ENCODE results near the gene TXNL1. TPM values are rescaled to one million over a fixed set of nuclear protein-coding genes. Genes with fewer than 3 reads are reported as not detected.

TXNL1 gene
- total RNA-seq: 10 to 100 TPM; 41.5 to 41.6 TPM
- 44.1 TPM for polyA plus RNA-seq (2013, experiment 1 of 2)
- 44.8 TPM for polyA plus RNA-seq (2013, experiment 2 of 2)
- total RNA-seq: 36.6 to 202 (median 54.2) reads per million in 172 experiments

- intact Hi-C loops (cut with DNase I, micrococcal nuclease): loop anchor here (1.0 to 5.0 kb wide), 4 partner anchors 10 to 992 kb away; partner anchors contain the start of genes NARS1 (in 1 of the 2) and WDR7 (in 1 of the 2)
- no peaks in the 10 kb centered on the region for H3K36me3 ChIP-seq (ENCODE audit: insufficient read depth, low read length)
- no peaks in the 10 kb centered on the region for H3K27me3 ChIP-seq (ENCODE audit: control insufficient read depth in 1 of 2, insufficient read depth in 2 of 2, low read length in 2 of 2)
- H3K27me3 Mint-ChIP-seq: no peaks in the 10 kb centered on the region
- peaks cover 40% of the 10 kb centered on the region for H3K36me3 Mint-ChIP-seq (ENCODE audit: low read depth)
- peak within 1 kb of the TSS; percentile 83 to 91 for H3K27ac ChIP-seq (ENCODE audit: low read depth in 1 of 2, low read length in 2 of 2)
- peak; percentile 95 for ATAC-seq (ENCODE audit: poor library complexity)
- no peaks in the 10 kb centered on the region for H3K9me3 ChIP-seq (ENCODE audit: control insufficient read depth in 1 of 2, insufficient read depth in 1 of 2, low read length in 2 of 2)
- TF ChIP-seq CTCF (IDR thresholded peaks at IDR 0.05): no peak
- H3K4me1 ChIP-seq (ENCODE audit: insufficient read depth, low read length): peaks cover 16% of the 10 kb centered on the region
- DNase-seq: peak; percentile 97 to 100 (median 99)
- peak within 1 kb of the TSS; percentile 95 for H3K4me3 Mint-ChIP-seq
- peaks cover 52% of the 10 kb centered on the region for H3K4me1 Mint-ChIP-seq (ENCODE audit: low read depth)
- peak within 1 kb of the TSS; percentile 92 for H3K27ac Mint-ChIP-seq
- ChIA-PET CTCF (interaction anchor here (1.4 to 1.8 kb wide), 2 partner anchors 13 to 15 kb away, joined by 3 to 6 read pairs; partner anchors contain the start of gene WDR7), POLR2A (interaction anchor here (0.6 to 6.8 kb wide), 3 partner anchors 9 to 984 kb away, joined by 3 to 70 read pairs (median 4); partner anchors contain the start of gene WDR7)
- peak within 1 kb of the TSS; percentile 94 for H3K4me3 ChIP-seq (ENCODE audit: low read length)
- H3K9me3 Mint-ChIP-seq: no peaks in the 10 kb centered on the region
These were observed at the start of gene TXNL1 for GRCh38 chr18:56638232-56639103. Gene TXNL1, minus strand, starts transcription at chr18:56638592. Its CDS starts 152 bp downstream, at chr18:56638440.

- Mint-ChIP-seq H3K27ac (no peak overlapping the region), H3K9me3 (no peaks in the 10 kb centered on the region), H3K4me1 (ENCODE audit: low read depth) (no peaks in the 10 kb centered on the region), H3K36me3 (ENCODE audit: low read depth) (peaks cover 78% of the 10 kb centered on the region), H3K4me3 (no peak overlapping the region), H3K27me3 (no peaks in the 10 kb centered on the region)
- ATAC-seq (ENCODE audit: poor library complexity): no peak
- Histone ChIP-seq H3K27ac (ENCODE audit: low read depth in 1 of 2, low read length in 2 of 2) (no peak overlapping the region), H3K27me3 (ENCODE audit: control insufficient read depth in 1 of 2, insufficient read depth in 2 of 2, low read length in 2 of 2) (no peaks in the 10 kb centered on the region), H3K9me3 (ENCODE audit: control insufficient read depth in 1 of 2, insufficient read depth in 1 of 2, low read length in 2 of 2) (no peaks in the 10 kb centered on the region), H3K4me1 (ENCODE audit: insufficient read depth, low read length) (no peaks in the 10 kb centered on the region), H3K4me3 (ENCODE audit: low read length) (no peak overlapping the region), H3K36me3 (ENCODE audit: insufficient read depth, low read length) (peaks cover 48% of the 10 kb centered on the region)
- intact Hi-C loops (cut with DNase I, micrococcal nuclease): no loop called here
- CTCF ChIA-PET: no interaction called here
- POLR2A ChIA-PET: no interaction called here
- no peak for TF ChIP-seq CTCF (IDR thresholded peaks at IDR 0.05)
- no peak for DNase-seq
These were observed 45.9 kb upstream of the TXNL1 start for GRCh38 chr18:56684277-56684676.

- Mint-ChIP-seq H3K36me3 (ENCODE audit: low read depth) (peaks cover 70% of the 10 kb centered on the region), H3K27me3 (no peaks in the 10 kb centered on the region), H3K4me3 (no peak overlapping the region), H3K9me3 (no peaks in the 10 kb centered on the region), H3K27ac (no peak overlapping the region), H3K4me1 (ENCODE audit: low read depth) (peaks cover 4% of the 10 kb centered on the region)
- Histone ChIP-seq H3K36me3 (ENCODE audit: insufficient read depth, low read length) (peaks cover 21% of the 10 kb centered on the region), H3K27ac (ENCODE audit: low read depth in 1 of 2, low read length in 2 of 2) (no peak overlapping the region), H3K4me3 (ENCODE audit: low read length) (no peak overlapping the region), H3K27me3 (ENCODE audit: control insufficient read depth in 1 of 2, insufficient read depth in 2 of 2, low read length in 2 of 2) (no peaks in the 10 kb centered on the region), H3K9me3 (ENCODE audit: control insufficient read depth in 1 of 2, insufficient read depth in 1 of 2, low read length in 2 of 2) (no peaks in the 10 kb centered on the region), H3K4me1 (ENCODE audit: insufficient read depth, low read length) (no peaks in the 10 kb centered on the region)
- DNase-seq: no peak
- CTCF ChIA-PET: no interaction called here
- ATAC-seq (ENCODE audit: poor library complexity): no peak
- intact Hi-C loops (cut with DNase I, micrococcal nuclease): no loop called here
- POLR2A ChIA-PET: no interaction called here
- no peak for TF ChIP-seq CTCF (IDR thresholded peaks at IDR 0.05)
These were observed 40.6 kb upstream of the TXNL1 start for GRCh38 chr18:56678836-56679565.

Data from CD4-positive, alpha-beta T cell (primary cell).